Left ventricle myocardium inferior (tissue), 1 donor: ENCODE measurements around the gene CACNG5. TPM values are rescaled to one million over a fixed set of nuclear protein-coding genes. Genes with fewer than 3 reads are reported as not detected.
A peak's percentile ranks its signal among the peaks of the same experiment; 100 is the strongest.

Experiments
- DNase-seq: peaks from one replicate; pipeline ENCODE4 v3.0.0-alpha.2; 2020
- H3K27ac ChIP-seq: fragments of 200-600 bp; replicated peaks from 2 replicates; pipeline ENCODE4 v1.8.0; 2021
- H3K27me3 ChIP-seq: fragments of 200-600 bp; 2 replicates; pipeline ENCODE4 v1.8.0; 2021; ENCODE audit warnings: low read depth
- H3K36me3 ChIP-seq: fragments of 200-600 bp; 2 replicates; pipeline ENCODE4 v1.8.0; 2021
- H3K4me1 ChIP-seq: fragments of 200-600 bp; 2 replicates; pipeline ENCODE4 v1.8.0; 2021
- H3K4me3 ChIP-seq: fragments of 200-600 bp; 2 replicates; pipeline ENCODE4 v1.8.0; 2021; ENCODE audit warnings: mild to moderate bottlenecking, moderate library complexity
- H3K9me3 ChIP-seq: fragments of 200-600 bp; replicated peaks from 2 replicates; pipeline ENCODE4 v1.8.0; 2021
- CTCF ChIP-seq: fragments of 200-600 bp; IDR thresholded peaks from 2 replicates; pipeline ENCODE4 v1.8.0; 2021; ENCODE audit warnings: antibody characterized with exemption, mild to moderate bottlenecking, borderline replicate concordance
- intact Hi-C: fragments of 100-400 bp; cut with micrococcal nuclease; formaldehyde crosslinking; loops from one replicate; pipeline ENCODE4 v1.11.0; 2022
- total RNA-seq: library from RNA; stranded (reverse); fragmentation: NEBNext Ultra II Directional; extraction: Animal tissue kit (Norgen Biotek cat#: 25700); gene quantifications from one replicate; pipeline ENCODE4 v1.2.1, GENCODE V29; 2021
- donor health status: DM: no; HTN: yes; CAD: no; lungs with severe emphysema.

Gene CACNG5
- total RNA-seq, 1 donor from 2014 or later = not detected

- no peak overlapping the region for H3K27ac ChIP-seq
- H3K4me3 ChIP-seq = no peak overlapping the region
- intact Hi-C loops = no loop called here
- no peak for TF ChIP-seq CTCF
- no peaks in the 10 kb centered on the region for H3K4me1 ChIP-seq
- no peak for DNase-seq
- peaks cover 55% of the 10 kb centered on the region for H3K27me3 ChIP-seq
- no peaks in the 10 kb centered on the region for H3K9me3 ChIP-seq
- H3K36me3 ChIP-seq = no peaks in the 10 kb centered on the region
These were observed 75.9 kb downstream of the CACNG5 start for GRCh38 chr17:66910651-66911285.

- peak; percentile 42 for TF ChIP-seq CTCF
- Histone ChIP-seq H3K27me3 (peaks cover 87% of the 10 kb centered on the region), H3K4me1 (no peaks in the 10 kb centered on the region), H3K27ac (no peak overlapping the region), H3K9me3 (no peaks in the 10 kb centered on the region), H3K4me3 (no peak overlapping the region), H3K36me3 (no peaks in the 10 kb centered on the region)
- no peak for DNase-seq
- intact Hi-C loops = no loop called here
These were observed 80.3 kb downstream of the CACNG5 start for GRCh38 chr17:66915204-66915611.

- intact Hi-C loops = no loop called here
- H3K27me3 ChIP-seq = peaks cover 85% of the 10 kb centered on the region
- peaks cover 4% of the 10 kb centered on the region for H3K9me3 ChIP-seq
- H3K36me3 ChIP-seq = no peaks in the 10 kb centered on the region
- TF ChIP-seq CTCF = no peak
- H3K4me3 ChIP-seq = no peak overlapping the region
- no peaks in the 10 kb centered on the region for H3K4me1 ChIP-seq
- no peak overlapping the region for H3K27ac ChIP-seq
- DNase-seq = no peak
These were observed 80.9 kb downstream of the CACNG5 start for GRCh38 chr17:66915792-66916191.

- Histone ChIP-seq H3K4me3 (no peak overlapping the region), H3K4me1 (no peaks in the 10 kb centered on the region), H3K9me3 (peaks cover 14% of the 10 kb centered on the region), H3K27me3 (peaks cover 75% of the 10 kb centered on the region), H3K27ac (no peak overlapping the region), H3K36me3 (no peaks in the 10 kb centered on the region)
- no peak for DNase-seq
- no peak for TF ChIP-seq CTCF
- intact Hi-C loops = no loop called here
These were observed 82.0 kb downstream of the CACNG5 start for GRCh38 chr17:66916946-66917345.

- Histone ChIP-seq H3K4me1 (no peaks in the 10 kb centered on the region), H3K27me3 (peaks cover 73% of the 10 kb centered on the region), H3K4me3 (no peak overlapping the region), H3K27ac (no peak overlapping the region), H3K9me3 (peaks cover 14% of the 10 kb centered on the region), H3K36me3 (no peaks in the 10 kb centered on the region)
- no peak for DNase-seq
- intact Hi-C loops = no loop called here
- no peak for TF ChIP-seq CTCF
These were observed 84.0 kb downstream of the CACNG5 start for GRCh38 chr17:66918896-66919295.
